GM23338 (cell line): ENCODE results near the gene NLRX1. TPM values are rescaled to one million over a fixed set of nuclear protein-coding genes. Genes with fewer than 3 reads are reported as not detected.

ENCODE experiments used
- ATAC-seq: fragments of 200-7000 bp; cut with Tn5 transposase; 3 replicates; pipeline ENCODE4 v1.9.1; 2020
- DNase-seq: peaks from one replicate; pipeline ENCODE4 v3.0.0-alpha.2; 2015; ENCODE audit warnings: low spot score
- H2AFZ ChIP-seq: fragments of 200-600 bp; sonication (generic); 2 replicates; pipeline ENCODE4 v1.8.0; 2016; ENCODE audit warnings: antibody characterized with exemption, mild to moderate bottlenecking, moderate library complexity
- H3F3A ChIP-seq: fragments of 200-600 bp; sonication (generic); replicated peaks from 2 replicates; pipeline ENCODE4 v1.8.0; 2017; ENCODE audit warnings: antibody characterized with exemption, mixed run types, low read depth
- H3K27ac ChIP-seq: fragments of 200-600 bp; sonication (generic); 2 replicates; pipeline ENCODE4 v1.6.1; 2016; ENCODE audit warnings: low read depth
- H3K27me3 ChIP-seq: fragments of 200-600 bp; sonication (generic); 2 replicates; pipeline ENCODE4 v1.8.0; 2016; ENCODE audit warnings: mild to moderate bottlenecking, mixed run types, moderate library complexity; ENCODE audit not compliant: insufficient read depth
- H3K36me3 ChIP-seq: fragments of 200-600 bp; sonication (generic); 2 replicates; pipeline ENCODE4 v1.8.0; 2016; ENCODE audit warnings: mild to moderate bottlenecking; ENCODE audit not compliant: insufficient read depth
- H3K4me1 ChIP-seq: fragments of 200-600 bp; sonication (generic); 2 replicates; pipeline ENCODE4 v1.8.0; 2016; ENCODE audit warnings: mild to moderate bottlenecking, moderate library complexity; ENCODE audit not compliant: insufficient read depth
- H3K4me2 ChIP-seq: fragments of 200-600 bp; sonication (generic); 2 replicates; pipeline ENCODE4 v1.7.1; 2017; ENCODE audit warnings: mixed run types
- H3K4me3 ChIP-seq: fragments of 200-600 bp; sonication (generic); 2 replicates; pipeline ENCODE4 v1.6.1; 2016; ENCODE audit warnings: mixed run types
- H3K79me2 ChIP-seq: fragments of 200-600 bp; sonication (generic); replicated peaks from 2 replicates; pipeline ENCODE4 v1.8.0; 2017; ENCODE audit warnings: mild to moderate bottlenecking; ENCODE audit not compliant: insufficient read depth
- H3K9me2 ChIP-seq: fragments of 200-600 bp; sonication (generic); 2 replicates; pipeline ENCODE4 v1.8.0; 2017; ENCODE audit not compliant: insufficient read depth
- H4K20me1 ChIP-seq: fragments of 200-600 bp; sonication (generic); replicated peaks from 2 replicates; pipeline ENCODE4 v1.8.0; 2017; ENCODE audit warnings: mild to moderate bottlenecking; ENCODE audit not compliant: insufficient read depth
- H3K27ac Mint-ChIP-seq: 2 replicates; pipeline ENCODE4 v1.8.0; 2020; ENCODE audit warnings: inconsistent platforms, mild to moderate bottlenecking, moderate library complexity, mixed read lengths
- H3K27me3 Mint-ChIP-seq: 3 replicates; pipeline ENCODE4 v1.8.0; 2022; ENCODE audit warnings: low read depth, mild to moderate bottlenecking, moderate library complexity, mixed read lengths, inconsistent platforms; ENCODE audit not compliant: insufficient read depth, poor library complexity
- H3K36me3 Mint-ChIP-seq: 3 replicates; pipeline ENCODE4 v1.8.0; 2021; ENCODE audit warnings: low read depth, mild to moderate bottlenecking, inconsistent platforms, moderate library complexity, mixed read lengths
- H3K4me1 Mint-ChIP-seq: 3 replicates; pipeline ENCODE4 v1.8.0; 2020; ENCODE audit warnings: mild to moderate bottlenecking, inconsistent platforms, mixed read lengths
- H3K4me3 Mint-ChIP-seq: 3 replicates; pipeline ENCODE4 v1.8.0; 2021; ENCODE audit warnings: moderate library complexity, mild to moderate bottlenecking, inconsistent platforms, mixed read lengths
- H3K9me3 Mint-ChIP-seq: 3 replicates; pipeline ENCODE4 v1.8.0; 2020; ENCODE audit warnings: moderate library complexity, mild to moderate bottlenecking, inconsistent platforms, mixed read lengths
- CREB1 ChIP-seq: fragments of 250-450 bp; sonication (Bioruptor Pico); IDR thresholded peaks from 2 replicates; pipeline ENCODE4 v1.5.0; 2020; ENCODE audit warnings: low read depth, mild to moderate bottlenecking, moderate library complexity
- CTCF ChIP-seq, 2 experiments: fragments of 200-600 bp in 1 of 2; sonication (generic) in 1 of 2; conservative IDR thresholded peaks; 2 replicates each; pipeline versions ENCODE4 v1.5.1 to v1.6.1; 2016 to 2017; ENCODE audit warnings: antibody characterized with exemption in 2 of 2, low read depth in 2 of 2, mild to moderate bottlenecking in 2 of 2, moderate library complexity in 1 of 2
- ETS1 ChIP-seq: IDR thresholded peaks from 2 replicates; pipeline ENCODE4 v1.6.1; 2016; ENCODE audit warnings: antibody characterized with exemption
- EZH2 ChIP-seq: fragments of 200-600 bp; sonication (generic); IDR thresholded peaks from one replicate; pipeline ENCODE4 v1.8.0; 2017; ENCODE audit warnings: antibody characterized with exemption, mild to moderate bottlenecking, low read depth; ENCODE audit not compliant: unreplicated experiment
- EZH2phosphoT487 ChIP-seq: fragments of 200-600 bp; sonication (generic); IDR thresholded peaks from one replicate; pipeline ENCODE4 v1.8.1; 2018; ENCODE audit warnings: antibody characterized with exemption; ENCODE audit not compliant: unreplicated experiment
- JUNB ChIP-seq: IDR thresholded peaks from one replicate; pipeline ENCODE4 v1.6.1; 2016; ENCODE audit warnings: antibody characterized with exemption; ENCODE audit not compliant: unreplicated experiment
- NANOG ChIP-seq: IDR thresholded peaks from 2 replicates; pipeline ENCODE4 v1.6.1; 2016; ENCODE audit warnings: antibody characterized with exemption, borderline replicate concordance
- POLR2AphosphoS5 ChIP-seq: IDR thresholded peaks from 2 replicates; pipeline ENCODE4 v1.6.1; 2016; ENCODE audit warnings: antibody characterized with exemption, low read depth
- REST ChIP-seq: IDR thresholded peaks from one replicate; pipeline ENCODE4 v1.6.1; 2018; ENCODE audit warnings: antibody characterized with exemption; ENCODE audit not compliant: unreplicated experiment
- STAT1 ChIP-seq: IDR thresholded peaks from one replicate; pipeline ENCODE4 v1.6.1; 2016; ENCODE audit warnings: antibody characterized with exemption; ENCODE audit not compliant: unreplicated experiment
- ZNF114 ChIP-seq: fragments of 250-450 bp; sonication (Bioruptor Pico); IDR thresholded peaks from 2 replicates; pipeline ENCODE4 v1.5.0; 2020; ENCODE audit warnings: mild to moderate bottlenecking, moderate library complexity
- ZNF331 ChIP-seq: fragments of 250-450 bp; sonication (Bioruptor Pico); IDR thresholded peaks from 2 replicates; pipeline ENCODE4 v1.5.0; 2020; ENCODE audit warnings: low read depth, mild to moderate bottlenecking, moderate library complexity
- ZNF462 ChIP-seq: fragments of 250-450 bp; sonication (Bioruptor Pico); IDR thresholded peaks from 2 replicates; pipeline ENCODE4 v1.5.0; 2020; ENCODE audit warnings: mild to moderate bottlenecking, moderate library complexity
- polyA plus RNA-seq: library from polyadenylated mRNA; unstranded; fragments of >200 nt; fragmentation: Nextera tagmentation; extraction: Ambion mirVana; gene quantifications from 2 replicates; pipeline ENCODE4 v1.2.1, GENCODE V29; 2016
- total RNA-seq: library from RNA; depleted of rRNA; stranded (reverse); fragments of >200 nt; shearing (Covaris generic); gene quantifications from 2 replicates; pipeline ENCODE4 v1.2.3, GENCODE V29; 2014

Gene NLRX1
- total and polyA plus RNA-seq, 2 experiments from 2014 or later, result 2.8 to 13.8 TPM

- no peak for TF ChIP-seq ZNF114 (CRISPR knock-in tag)
- no peak for TF ChIP-seq STAT1
- no peak for TF ChIP-seq CREB1 (CRISPR knock-in tag)
- no peak for TF ChIP-seq EZH2
- TF ChIP-seq REST, result no peak
- no peak for TF ChIP-seq EZH2phosphoT487
- no peak for TF ChIP-seq POLR2AphosphoS5
- no peak for TF ChIP-seq CTCF (conservative IDR thresholded peaks at IDR 0.05; ENCODE audit: low read depth in 2 of 2)
- TF ChIP-seq ETS1, result no peak
- TF ChIP-seq ZNF462 (CRISPR knock-in tag), result no peak
- TF ChIP-seq JUNB, result no peak
- no peak for TF ChIP-seq ZNF331 (CRISPR knock-in tag)
- TF ChIP-seq NANOG, result no peak
- peaks cover 10% of the 10 kb centered on the region for H3F3A ChIP-seq
- H3K4me2 ChIP-seq, result no peak overlapping the region
- H2AFZ ChIP-seq, result no peak overlapping the region
- DNase-seq (no peak), ATAC-seq (no peak)
- Mint-ChIP-seq H3K36me3 (no peaks in the 10 kb centered on the region), H3K27me3 (peaks cover 5% of the 10 kb centered on the region), H3K4me1 (peaks cover 14% of the 10 kb centered on the region), H3K9me3 (peaks cover 2% of the 10 kb centered on the region; the same call in 1 of the 3 replicates), H3K27ac (no peak overlapping the region), H3K4me3 (no peak overlapping the region)
- peaks cover 14% of the 10 kb centered on the region for H3K4me1 ChIP-seq
- peaks cover 9% of the 10 kb centered on the region for H3K79me2 ChIP-seq
- H3K27ac ChIP-seq, result no peak overlapping the region
- H4K20me1 ChIP-seq, result 0 out of 2 replicates have a peak, but pooled peaks cover under 1% of the 10 kb centered on the region
- H3K27me3 ChIP-seq, result no peaks in the 10 kb centered on the region
- no peaks in the 10 kb centered on the region for H3K9me2 ChIP-seq
- no peak overlapping the region for H3K4me3 ChIP-seq
- H3K36me3 ChIP-seq, result no peaks in the 10 kb centered on the region
These were observed 34.0 kb downstream of the NLRX1 start for GRCh38 chr11:119202554-119202953.
